PC-9 (cell line): ENCODE results near the gene FOXA1.

Source experiments
- CTCF ChIP-seq: fragments of 200-600 bp; sonication (generic); conservative IDR thresholded peaks from 2 replicates; pipeline ENCODE4 v1.6.1; 2017; ENCODE audit warnings: mixed run types, antibody characterized with exemption, mild to moderate bottlenecking, moderate library complexity
- EZH2 ChIP-seq: fragments of 200-600 bp; sonication (generic); IDR thresholded peaks from 2 replicates; pipeline ENCODE4 v1.8.0; 2017; ENCODE audit warnings: antibody characterized with exemption, low read depth

- TF ChIP-seq CTCF (no peak), EZH2 (no peak)
These were observed 28.4 kb upstream of the FOXA1 start for GRCh38 chr14:37623426-37623951.
